Endothelial cell of umbilical vein (primary cell): ENCODE measurements around the gene CNDP1. TPM values are rescaled to one million over a fixed set of nuclear protein-coding genes. Genes with fewer than 3 reads are reported as not detected.

Experiments used
- BruUV-seq: library from RNA; stranded (reverse); fragments of 400-500 nt; replicated peaks from 2 replicates; lab custom pipeline; 2021; lab: Mats Ljungman, UMichigan
- CTCF ChIA-PET: fragments of 300-600, 350-600 bp; sonication (Branson Sonifier 250); formaldehyde crosslinking; loops from one replicate; lab custom pipeline; 2021; ENCODE audit warnings: antibody characterized with exemption, inconsistent platforms; lab: Charles Lee
- POLR2A ChIA-PET: fragments of 300-600, 350-600 bp; sonication (Branson Sonifier 250); formaldehyde crosslinking; loops from one replicate; lab custom pipeline; 2021; ENCODE audit warnings: antibody characterized with exemption, inconsistent platforms; lab: Charles Lee
- DNase-seq: peaks from one replicate; pipeline ENCODE4 v3.0.0-alpha.2; 2011; ENCODE audit warnings: low read depth, low spot score
- FAIRE-seq: peaks from 2 replicates; lab custom pipeline; 2011; peaks lifted over from hg19 to GRCh38; lab: Jason Lieb, UNC
- H2AFZ ChIP-seq: 2 replicates; pipeline ENCODE4 v1.6.0; 2012; ENCODE audit warnings: low read depth, low read length, control low read depth, inconsistent platforms
- H3K27ac ChIP-seq: 2 replicates; pipeline ENCODE4 v1.5.1; 2011; ENCODE audit warnings: low read depth, mild to moderate bottlenecking, control low read depth, low read length, moderate library complexity; ENCODE audit not compliant: insufficient read depth
- H3K27me3 ChIP-seq, 2 experiments: 2 replicates each; pipeline versions ENCODE4 v1.6.0 to v1.6.1; 2011; ENCODE audit warnings: low read length in 2 of 2, mixed read lengths in 1 of 2; ENCODE audit not compliant: control insufficient read depth in 2 of 2, insufficient read depth in 2 of 2
- H3K36me3 ChIP-seq, 2 experiments: 2 replicates in 1 of 2; 3 replicates in 1 of 2; pipeline ENCODE4 v1.5.1; 2011; ENCODE audit warnings: low read length in 2 of 2, mild to moderate bottlenecking in 1 of 2, moderate library complexity in 1 of 2; ENCODE audit not compliant: control insufficient read depth in 2 of 2, insufficient read depth in 2 of 2; ENCODE audit errors: extremely low read depth in 1 of 2
- H3K4me1 ChIP-seq: 3 replicates; pipeline ENCODE4 v1.5.1; 2011; ENCODE audit warnings: mild to moderate bottlenecking, low read length; ENCODE audit not compliant: control insufficient read depth, insufficient read depth; ENCODE audit errors: extremely low read depth
- H3K4me2 ChIP-seq: 2 replicates; pipeline ENCODE4 v1.6.1; 2011; ENCODE audit warnings: low read length, control low read depth, mixed read lengths; ENCODE audit not compliant: insufficient read depth
- H3K4me3 ChIP-seq, 3 experiments: fragments of 200-600 bp in 1 of 3; sonication (generic), shearing (Covaris generic) in 1 of 3; replicated peaks in 1 of 3; 2 replicates each; pipeline ENCODE4 v1.5.1; 2011 to 2016; ENCODE audit warnings: control low read depth in 3 of 3, low read length in 3 of 3, mild to moderate bottlenecking in 2 of 3, inconsistent platforms in 1 of 3, low read depth in 1 of 3, moderate library complexity in 1 of 3; ENCODE audit not compliant: insufficient read depth in 1 of 3
- H3K79me2 ChIP-seq: 2 replicates; pipeline ENCODE4 v1.6.0; 2012; ENCODE audit warnings: low read length, inconsistent platforms; ENCODE audit not compliant: control insufficient read depth, insufficient read depth
- H3K9ac ChIP-seq: replicated peaks from 2 replicates; pipeline ENCODE3; 2011; ENCODE audit warnings: low read length, control low read depth; ENCODE audit not compliant: insufficient read depth; ENCODE audit errors: extremely low read depth
- H3K9me1 ChIP-seq: replicated peaks from 3 replicates; pipeline ENCODE4 v1.6.0; 2011; ENCODE audit warnings: mild to moderate bottlenecking, low read length; ENCODE audit not compliant: control insufficient read depth, insufficient read depth; ENCODE audit errors: extremely low read depth
- H3K9me3 ChIP-seq: replicated peaks from 2 replicates; pipeline ENCODE4 v1.5.1; 2012; ENCODE audit warnings: low read length, inconsistent platforms; ENCODE audit not compliant: control insufficient read depth, insufficient read depth
- H4K20me1 ChIP-seq: replicated peaks from 2 replicates; pipeline ENCODE3; 2011; ENCODE audit warnings: mild to moderate bottlenecking, low read length; ENCODE audit not compliant: control insufficient read depth, insufficient read depth; ENCODE audit errors: extremely low read depth
- CTCF ChIP-seq, 2 donors: IDR thresholded peaks; 1 replicate in 1 of 2; 2 replicates in 1 of 2; pipeline ENCODE4 v1.5.1; 2011; ENCODE audit warnings: low read length in 2 of 2, mild to moderate bottlenecking in 2 of 2, moderate library complexity in 2 of 2, control low read depth in 1 of 2, inconsistent platforms in 1 of 2, low read depth in 1 of 2; ENCODE audit not compliant: insufficient read depth in 1 of 2; ENCODE audit errors: extremely low read depth in 1 of 2
- EZH2 ChIP-seq: IDR thresholded peaks from 2 replicates; pipeline ENCODE4 v1.6.1; 2012; ENCODE audit warnings: borderline replicate concordance, low read depth, mild to moderate bottlenecking, moderate library complexity, low read length, inconsistent platforms; ENCODE audit not compliant: severe bottlenecking
- FOS ChIP-seq: IDR thresholded peaks from 2 replicates; pipeline ENCODE4 v1.6.1; 2011; ENCODE audit warnings: mild to moderate bottlenecking, low read length, moderate library complexity, borderline replicate concordance; ENCODE audit not compliant: insufficient read depth
- GATA2 ChIP-seq: IDR thresholded peaks from 2 replicates; pipeline ENCODE4 v1.7.0; 2011; ENCODE audit warnings: low read depth, mild to moderate bottlenecking, moderate library complexity, mixed read lengths, low read length; ENCODE audit not compliant: insufficient read length, insufficient read depth
- JUN ChIP-seq: IDR thresholded peaks from 2 replicates; pipeline ENCODE4 v1.6.1; 2011; ENCODE audit warnings: borderline replicate concordance, low read depth; ENCODE audit not compliant: insufficient read length, insufficient read depth
- MAX ChIP-seq: IDR thresholded peaks from 2 replicates; pipeline ENCODE4 v1.6.1; 2011; ENCODE audit not compliant: insufficient read depth, insufficient read length
- MYC ChIP-seq: IDR thresholded peaks from one replicate; pipeline ENCODE4 v1.6.1; 2011; ENCODE audit warnings: mild to moderate bottlenecking, low read depth, low read length
- POLR2A ChIP-seq: IDR thresholded peaks from 2 replicates; pipeline ENCODE4 v1.6.1; 2012; ENCODE audit warnings: low read depth, mild to moderate bottlenecking, control low read depth, low read length
- POLR2AphosphoS5 ChIP-seq: IDR thresholded peaks from 2 replicates; pipeline ENCODE4 v1.6.1; 2012; ENCODE audit warnings: low read depth, mild to moderate bottlenecking, control low read depth, low read length, moderate library complexity; ENCODE audit not compliant: insufficient read depth
- dilution Hi-C: fragments of 300-500 bp; cut with MboI; formaldehyde crosslinking; loops from one replicate; pipeline ENCODE4 v1.15.0; 2019; ENCODE audit warnings: low sequenced_read_pairs; ENCODE audit not compliant: extremely low pct_ligation_motif_present
- intact Hi-C: fragments of 100-400 bp; cut with micrococcal nuclease; formaldehyde crosslinking; loops from one replicate; pipeline ENCODE4 v1.10.0; 2022
- polyA plus RNA-seq, 4 experiments: library from polyadenylated mRNA; depleted of rRNA in 3 of 4; stranded (reverse) in 3 of 4; unstranded in 1 of 4; fragments of >200 nt; gene quantifications; 2 replicates each; pipeline versions ENCODE4 v1.2.1 to v1.2.3, GENCODE V29; 2011 to 2012; ENCODE audit warnings: missing spikeins in 1 of 4
- total RNA-seq: library from RNA; stranded (reverse); gene quantifications from 2 replicates; pipeline ENCODE4 v1.2.3, GENCODE V29; 2021

CNDP1 gene
- total and polyA plus RNA-seq, 2 donors (not counting 3 experiments of a cell fraction or from before 2014, with no cell fraction given) = not detected

GRCh38 chr18:74551452-74551851, 17.2 kb downstream of the CNDP1 start:
- POLR2A ChIA-PET = no interaction called here

More at GRCh38 chr18:74551452-74551851, 17.2 kb downstream of the CNDP1 start:
- H3K27ac ChIP-seq = no peak overlapping the region
- H2AFZ ChIP-seq = no peak overlapping the region
- H3K9me3 ChIP-seq = no peaks in the 10 kb centered on the region
- peaks cover 0 to 4% of the 10 kb centered on the region in 2 experiments for H3K27me3 ChIP-seq
- dilution Hi-C loops (no loop called here), intact Hi-C loops (no loop called here)
- TF ChIP-seq CTCF (IDR thresholded peaks at IDR 0.05; ENCODE audit: extremely low read depth in 1 of 2, insufficient read depth in 1 of 2, low read depth in 1 of 2, low read length in 2 of 2) (no peak), POLR2AphosphoS5 (no peak), JUN (no peak), POLR2A (no peak), GATA2 (no peak), MAX (no peak), MYC (no peak), EZH2 (no peak), FOS (no peak)
- no peaks in the 10 kb centered on the region for H3K9me1 ChIP-seq
- peaks cover 3% of the 10 kb centered on the region for H3K4me1 ChIP-seq
- no peaks in the 10 kb centered on the region for H3K79me2 ChIP-seq
- FAIRE-seq (no peak), DNase-seq (no peak)
- no peaks in the 10 kb centered on the region for H3K36me3 ChIP-seq
- CTCF ChIA-PET = interaction anchor here (0.7 to 1.6 kb wide), 38 partner anchors 8 to 1799 kb away, joined by 3 to 106 read pairs (median 5); partner anchors contain the start of genes CNDP1 and CNDP2
- no peak overlapping the region for H3K4me2 ChIP-seq
- H4K20me1 ChIP-seq = no peaks in the 10 kb centered on the region
- H3K4me3 ChIP-seq = no peak overlapping the region
- BruUV-seq = no TSS peak
- H3K9ac ChIP-seq = no peak overlapping the region
